K562 (cell line): Measurements from ENCODE around the gene HSPA6. TPM values are rescaled to one million over a fixed set of nuclear protein-coding genes. Genes with fewer than 3 reads are reported as not detected.

Source experiments
- ATAC-seq: fragments of 200-7000 bp; cut with Tn5 transposase; 3 replicates; pipeline ENCODE4 v1.9.1; 2020; ENCODE audit warnings: moderate library complexity
- BruUV-seq: library from RNA; stranded (reverse); fragments of 400-500 nt; replicated peaks from 2 replicates; lab custom pipeline; 2021; lab: Mats Ljungman, UMichigan
- CTCF ChIA-PET: fragments of 300-600 bp; formaldehyde crosslinking; extraction: SDS; loops from one replicate; lab custom pipeline; 2021; ENCODE audit warnings: low intra/inter-chr PET ratio; lab: Yijun Ruan, JAX
- POLR2A ChIA-PET: fragments of 300-600, 350-650 bp; sonication (Branson Sonifier 250); formaldehyde crosslinking; extraction: SDS; loops from one replicate; lab custom pipeline; 2021; ENCODE audit warnings: antibody characterized with exemption, inconsistent platforms; lab: Yijun Ruan, JAX
- DNase-seq, 4 experiments: peaks; one replicate each; pipeline versions ENCODE4 v3.0.0 to v3.0.0-alpha.2; 2011 to 2018; ENCODE audit warnings: low spot score in 3 of 4, mixed read lengths in 3 of 4; ENCODE audit errors: extremely low read depth in 1 of 4
- FAIRE-seq: peaks from 2 replicates; lab custom pipeline; 2011; peaks lifted over from hg19 to GRCh38; lab: Jason Lieb, UNC
- H2AFZ ChIP-seq: 2 replicates; pipeline ENCODE4 v1.6.0; 2011; ENCODE audit warnings: low read depth, low read length, control low read depth, inconsistent platforms
- H3K27ac ChIP-seq: fragments of 200-600 bp; 3 replicates; pipeline ENCODE4 v1.8.0; 2011; ENCODE audit warnings: low read depth, mild to moderate bottlenecking, control low read depth, inconsistent platforms, low read length, moderate library complexity, mixed read lengths; ENCODE audit errors: extremely low read depth
- H3K27me3 ChIP-seq, 2 experiments: fragments of 300-600 bp in 1 of 2; 2 replicates in 1 of 2; 3 replicates in 1 of 2; pipeline versions ENCODE4 v1.6.0 to v1.8.0; 2011; ENCODE audit warnings: inconsistent platforms in 2 of 2, low read length in 2 of 2, mild to moderate bottlenecking in 1 of 2, mixed read lengths in 1 of 2, moderate library complexity in 1 of 2; ENCODE audit not compliant: control insufficient read depth in 2 of 2, insufficient read depth in 2 of 2
- H3K36me3 ChIP-seq: fragments of 300-600 bp; 3 replicates; pipeline ENCODE4 v1.8.0; 2011; ENCODE audit warnings: mild to moderate bottlenecking, low read length, inconsistent platforms; ENCODE audit not compliant: control insufficient read depth, insufficient read depth
- H3K4me1 ChIP-seq, 2 experiments: fragments of 200-600 bp in 1 of 2; replicated peaks in 1 of 2; 2 replicates in 1 of 2; 3 replicates in 1 of 2; pipeline versions ENCODE4 v1.5.1 to v1.8.0; 2011; ENCODE audit warnings: inconsistent platforms in 2 of 2, low read length in 2 of 2, mild to moderate bottlenecking in 1 of 2, mixed read lengths in 1 of 2, moderate library complexity in 1 of 2; ENCODE audit not compliant: control insufficient read depth in 2 of 2, insufficient read depth in 2 of 2
- H3K4me2 ChIP-seq: 2 replicates; pipeline ENCODE4 v1.6.1; 2011; ENCODE audit warnings: low read length, control low read depth, inconsistent platforms, mixed read lengths; ENCODE audit not compliant: insufficient read depth
- H3K4me3 ChIP-seq: fragments of 200-600 bp; sonication (generic), shearing (Covaris generic); 2 replicates; pipeline ENCODE4 v1.5.1; 2016; ENCODE audit warnings: control low read depth, inconsistent platforms
- H3K79me2 ChIP-seq: fragments of 200-600 bp; 3 replicates; pipeline ENCODE4 v1.8.0; 2011; ENCODE audit warnings: low read length, inconsistent platforms; ENCODE audit not compliant: control insufficient read depth, insufficient read depth
- H3K9ac ChIP-seq, 2 experiments: 2 replicates each; pipeline versions ENCODE4 v1.6.0 to v1.6.1; 2011; ENCODE audit warnings: low read depth in 2 of 2, low read length in 2 of 2, control low read depth in 1 of 2, inconsistent platforms in 1 of 2, mild to moderate bottlenecking in 1 of 2, mixed read lengths in 1 of 2; ENCODE audit not compliant: insufficient read depth in 1 of 2
- H3K9me1 ChIP-seq: one replicate; pipeline ENCODE4 v1.6.0; 2011; ENCODE audit warnings: inconsistent platforms, mild to moderate bottlenecking, low read length, moderate library complexity; ENCODE audit not compliant: control insufficient read depth, insufficient read depth
- H3K9me3 ChIP-seq: replicated peaks from 2 replicates; pipeline ENCODE4 v1.5.1; 2011; ENCODE audit warnings: low read depth, low read length, inconsistent platforms; ENCODE audit not compliant: control insufficient read depth, insufficient read depth
- H4K20me1 ChIP-seq: replicated peaks from 2 replicates; pipeline ENCODE4 v1.6.1; 2011; ENCODE audit warnings: low read length, inconsistent platforms, mixed read lengths; ENCODE audit not compliant: control insufficient read depth, insufficient read depth
- ARID2 ChIP-seq: fragments of 450-650 bp; IDR thresholded peaks from 2 replicates; pipeline ENCODE4 v1.6.1; 2017; ENCODE audit warnings: antibody characterized with exemption, mild to moderate bottlenecking
- C11orf30 ChIP-seq: fragments of 450-650 bp; IDR thresholded peaks from 2 replicates; pipeline ENCODE4 v1.6.1; 2016; ENCODE audit warnings: low read depth, mild to moderate bottlenecking
- EP400 ChIP-seq: fragments of 450-650 bp; IDR thresholded peaks from 2 replicates; pipeline ENCODE4 v1.6.1; 2017; ENCODE audit warnings: antibody characterized with exemption, mild to moderate bottlenecking, moderate library complexity
- ESRRA ChIP-seq: fragments of 450-650 bp; IDR thresholded peaks from 2 replicates; pipeline ENCODE4 v1.6.1; 2014; ENCODE audit warnings: low read depth, mild to moderate bottlenecking, moderate library complexity, borderline replicate concordance
- GATAD2A ChIP-seq: fragments of 450-650 bp; IDR thresholded peaks from 2 replicates; pipeline ENCODE4 v1.6.1; 2017
- HDGF ChIP-seq: fragments of 450-650 bp; IDR thresholded peaks from 2 replicates; pipeline ENCODE4 v1.6.1; 2016
- MAFF ChIP-seq: IDR thresholded peaks from 2 replicates; pipeline ENCODE4 v1.6.1; 2012; ENCODE audit warnings: low read length, improper control_type of control experiment
- MAFG ChIP-seq: fragments of 450-650 bp; conservative IDR thresholded peaks from 2 replicates; pipeline ENCODE4 v1.6.1; 2016; ENCODE audit warnings: missing genetic modification characterization, missing compliant biosample characterization
- MAFK ChIP-seq: IDR thresholded peaks from 2 replicates; pipeline ENCODE4 v1.6.1; 2011; ENCODE audit warnings: low read length, improper control_type of control experiment
- MBD2 ChIP-seq: sonication (generic); IDR thresholded peaks from 2 replicates; pipeline ENCODE4 v1.6.1; 2016; ENCODE audit warnings: low read depth, borderline replicate concordance
- MEF2A ChIP-seq: IDR thresholded peaks from 2 replicates; pipeline ENCODE4 v1.6.1; 2011; ENCODE audit warnings: low read depth, mild to moderate bottlenecking, low read length, moderate library complexity; ENCODE audit not compliant: control insufficient read depth
- MLLT1 ChIP-seq, 2 experiments: fragments of 450-650 bp; IDR thresholded peaks; 2 replicates each; pipeline ENCODE4 v1.6.1; 2016
- NCOR1 ChIP-seq: fragments of 450-650 bp; IDR thresholded peaks from 2 replicates; pipeline ENCODE4 v1.6.1; 2016; ENCODE audit warnings: mild to moderate bottlenecking, moderate library complexity
- NFATC3 ChIP-seq: fragments of 450-650 bp; IDR thresholded peaks from 2 replicates; pipeline ENCODE4 v1.6.1; 2017; ENCODE audit warnings: mild to moderate bottlenecking
- NFXL1 ChIP-seq: fragments of 450-650 bp; formaldehyde crosslinking; IDR thresholded peaks from 2 replicates; pipeline ENCODE4 v1.4.0; 2021; ENCODE audit warnings: mild to moderate bottlenecking
- PTRF ChIP-seq: fragments of 450-650 bp; IDR thresholded peaks from 2 replicates; pipeline ENCODE4 v1.6.1; 2016; ENCODE audit warnings: mild to moderate bottlenecking, missing genetic modification characterization, missing compliant biosample characterization
- SMARCA5 ChIP-seq: fragments of 450-650 bp; IDR thresholded peaks from 2 replicates; pipeline ENCODE4 v1.6.1; 2016
- TCF15 ChIP-seq: fragments of 250-450 bp; sonication (Bioruptor Pico); IDR thresholded peaks from 2 replicates; pipeline ENCODE4 v1.8.0; 2022; ENCODE audit warnings: moderate library complexity, mild to moderate bottlenecking, inconsistent platforms
- TRIM28 ChIP-seq: fragments of 450-650 bp; IDR thresholded peaks from 2 replicates; pipeline ENCODE4 v1.6.1; 2017
- ZNF184 ChIP-seq: sonication (generic); formaldehyde crosslinking; IDR thresholded peaks from 2 replicates; pipeline ENCODE4 v1.5.0; 2020; ENCODE audit warnings: missing genetic modification reagents
- ZNF239 ChIP-seq: fragments of 250-450 bp; sonication (Bioruptor Pico); IDR thresholded peaks from 2 replicates; pipeline ENCODE4 v1.4.0; 2020; ENCODE audit warnings: mild to moderate bottlenecking
- ZNF3 ChIP-seq: fragments of 250-450 bp; sonication (Bioruptor Pico); IDR thresholded peaks from 2 replicates; pipeline ENCODE4 v1.5.0; 2021; ENCODE audit warnings: mild to moderate bottlenecking, moderate library complexity
- ZNF316 ChIP-seq: fragments of 450-650 bp; IDR thresholded peaks from 2 replicates; pipeline ENCODE4 v1.6.1; 2016
- ZNF436 ChIP-seq: fragments of 250-450, 450-650 bp; sonication (Bioruptor Pico); formaldehyde crosslinking; IDR thresholded peaks from 2 replicates; pipeline ENCODE4 v1.7.0; 2020; ENCODE audit warnings: mild to moderate bottlenecking
- ZNF75A ChIP-seq: fragments of 450-650 bp; formaldehyde crosslinking; IDR thresholded peaks from 2 replicates; pipeline ENCODE4 v1.4.0; 2020; ENCODE audit warnings: mild to moderate bottlenecking
- WGBS: fragments of 100-300 bp; shearing (Covaris generic); methylation state at CpG from one replicate; pipeline ENCODE4 v1.1.6; 2016; ENCODE audit warnings: low coverage, mixed read lengths; ENCODE audit not compliant: insufficient coverage; ENCODE audit errors: missing lambda C conversion rate; 5-methylcytosine and 5-hydroxymethylcytosine counted together
- in situ Hi-C: fragments of 300-500 bp; cut with MboI; formaldehyde crosslinking; loops from 4 replicates; pipeline ENCODE4 v1.15.0; 2018; ENCODE audit warnings: inconsistent platforms, mixed read lengths
- intact Hi-C: fragments of 100-400 bp; cut with micrococcal nuclease; formaldehyde crosslinking; loops from 2 replicates; pipeline ENCODE4 v1.14.2; 2022
- polyA plus RNA-seq, 8 experiments: library from polyadenylated mRNA; depleted of rRNA in 4 of 8; stranded (reverse) in 5 of 8; unstranded in 3 of 8; fragments of >200 nt; fragmentation: Nextera tagmentation in 2 of 8; fragmentation: Illumina TruSeq in 1 of 8; extraction: Ambion mirVana in 2 of 8; extraction: Trizol in 1 of 8; gene quantifications; 2 replicates each; pipeline versions ENCODE4 v1.2.1 to v1.2.3, GENCODE V29; 2011 to 2014; ENCODE audit warnings: inconsistent platforms in 1 of 8, missing spikeins in 1 of 8
- total RNA-seq, 7 experiments: library from RNA; depleted of rRNA in 6 of 7; stranded (reverse); fragments of >200 nt in 6 of 7; fragmentation: Illumina TruSeq in 2 of 7; extraction: Trizol in 2 of 7; gene quantifications; 2 replicates each; pipeline versions ENCODE4 v1.2.1 to v1.2.3, GENCODE V29; 2011 to 2021; ENCODE audit warnings: low replicate concordance in 1 of 7

Gene HSPA6
- total and polyA plus RNA-seq, 9 of the 15 experiments (the other 6 are each of a cell fraction or from before 2014, with no cell fraction given) = 0.15 to 10.0 (median 2.4) TPM

DNA sequence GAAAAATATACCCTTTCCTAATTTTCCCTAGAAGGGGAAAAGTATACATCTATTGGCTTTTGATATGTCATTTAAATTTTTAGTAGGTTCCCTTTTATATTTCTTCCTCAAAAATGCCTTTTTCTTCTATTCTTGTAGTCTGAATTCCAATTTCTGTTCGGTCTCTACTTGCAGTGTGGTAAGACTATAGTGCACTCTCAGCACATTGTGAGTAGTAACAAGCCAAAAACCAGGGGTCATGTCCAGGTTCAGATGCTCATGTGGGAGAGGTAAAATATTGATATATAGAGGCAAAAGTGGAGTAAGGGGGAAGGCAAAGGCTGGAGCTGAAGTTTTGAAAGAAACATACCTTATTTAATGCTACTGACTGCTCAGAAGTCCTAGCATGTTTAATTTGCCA is 23.1 kb upstream of the HSPA6 start:
- H3K27ac ChIP-seq = peak overlapping the region; percentile 62
- peak overlapping the region; percentile 85 for H2AFZ ChIP-seq
- H3K4me1 ChIP-seq = peaks cover 12 to 45% of the 10 kb centered on the region in 2 experiments
- H3K9ac ChIP-seq = peak overlapping the region in 1 of 2 experiments; percentile 36; a peak in 2 of 4 replicates
- H3K4me2 ChIP-seq = no peak overlapping the region
- no peaks in the 10 kb centered on the region for H3K9me3 ChIP-seq
- in situ Hi-C loops (no loop called here), intact Hi-C loops (no loop called here)
- H3K27me3 ChIP-seq = no peaks in the 10 kb centered on the region
- no peaks in the 10 kb centered on the region for H4K20me1 ChIP-seq
- FAIRE-seq = no peak
- ChIA-PET CTCF (no interaction called here), POLR2A (no interaction called here)
- H3K4me3 ChIP-seq = no peak overlapping the region
- BruUV-seq = no TSS peak
- WGBS = 50% methylated on average over 1 of the region's 1 CpG
- no peaks in the 10 kb centered on the region for H3K9me1 ChIP-seq
- H3K79me2 ChIP-seq = peaks cover 22% of the 10 kb centered on the region
- DNase-seq = no peak
- H3K36me3 ChIP-seq = no peaks in the 10 kb centered on the region
- no peak for ATAC-seq
- TF ChIP-seq TCF15 (no peak), NCOR1 (no peak), NFATC3 (no peak), MAFK (peak; percentile 9; the same call in 1 of the 2 replicates), HDGF (no peak), MAFG (tag) (peak; percentile 40), ZNF3 (CRISPR knock-in tag) (no peak), MBD2 (no peak), GATAD2A (no peak), MEF2A (no peak), ZNF436 (CRISPR knock-in tag) (no peak), ARID2 (no peak), PTRF (tag) (no peak), ESRRA (no peak), MAFF (peak; percentile 45), NFXL1 (no peak), MLLT1 (IDR thresholded peaks at IDR 0.05) (no peak), ZNF75A (no peak), SMARCA5 (no peak), ZNF239 (no peak), ZNF184 (no peak), ZNF316 (peak; percentile 85), C11orf30 (peak; percentile 73; the same call in 1 of the 2 replicates), TRIM28 (no peak), EP400 (peak; percentile 14; the same call in 1 of the 2 replicates)
